Neural progenitor cell (in vitro differentiated cells): ENCODE data around the gene TPMT. TPM values are rescaled to one million over a fixed set of nuclear protein-coding genes. Genes with fewer than 3 reads are reported as not detected.
"Not testable (repeated sequence)": the region's sequence is repeated elsewhere in the genome, so short reads cannot be mapped to it uniquely, and the experiment has no call there.

Experiments
- DNase-seq: peaks from one replicate; pipeline ENCODE4 v3.0.0-alpha.2; 2016; ENCODE audit warnings: low spot score
- H2AFZ ChIP-seq: fragments of 200-600 bp; sonication (generic); replicated peaks from 2 replicates; pipeline ENCODE4 v1.6.1; 2016; ENCODE audit warnings: antibody characterized with exemption
- H3F3A ChIP-seq: fragments of 200-600 bp; sonication (generic); 2 replicates; pipeline ENCODE4 v1.6.1; 2016; ENCODE audit warnings: antibody characterized with exemption, low read depth
- H3K27ac ChIP-seq: fragments of 200-600 bp; sonication (generic); 2 replicates; pipeline ENCODE4 v1.5.1; 2016; ENCODE audit warnings: mild to moderate bottlenecking
- H3K27me3 ChIP-seq: fragments of 200-600 bp; sonication (generic); 2 replicates; pipeline ENCODE4 v1.6.1; 2016; ENCODE audit warnings: mild to moderate bottlenecking, moderate library complexity
- H3K36me3 ChIP-seq: fragments of 200-600 bp; sonication (generic); 2 replicates; pipeline ENCODE4 v1.5.1; 2016
- H3K4me1 ChIP-seq: fragments of 200-600 bp; sonication (generic); 2 replicates; pipeline ENCODE4 v1.6.1; 2016; ENCODE audit warnings: mixed run types
- H3K4me2 ChIP-seq: fragments of 200-600 bp; sonication (generic); 2 replicates; pipeline ENCODE4 v1.6.1; 2016
- H3K4me3 ChIP-seq: fragments of 200-600 bp; sonication (generic); 2 replicates; pipeline ENCODE4 v1.5.1; 2016
- H3K79me2 ChIP-seq: fragments of 200-600 bp; sonication (generic); 2 replicates; pipeline ENCODE4 v1.6.1; 2016; ENCODE audit warnings: low read depth
- H3K9ac ChIP-seq: fragments of 200-600 bp; sonication (generic); 2 replicates; pipeline ENCODE4 v1.6.1; 2016
- H3K9me3 ChIP-seq: fragments of 200-600 bp; sonication (generic); 2 replicates; pipeline ENCODE4 v1.5.1; 2016; ENCODE audit warnings: low read depth
- H4K20me1 ChIP-seq: fragments of 200-600 bp; sonication (generic); 2 replicates; pipeline ENCODE4 v1.6.1; 2016; ENCODE audit warnings: low read depth
- H3K27ac Mint-ChIP-seq: 3 replicates; pipeline ENCODE4 v1.8.0; 2021; ENCODE audit warnings: mixed read lengths
- H3K27me3 Mint-ChIP-seq: 2 replicates; pipeline ENCODE4 v1.8.0; 2022; ENCODE audit warnings: low read depth, mild to moderate bottlenecking, inconsistent platforms, moderate library complexity, mixed read lengths; ENCODE audit not compliant: insufficient read depth
- H3K36me3 Mint-ChIP-seq: 3 replicates; pipeline ENCODE4 v1.8.0; 2021; ENCODE audit warnings: mixed read lengths
- H3K4me1 Mint-ChIP-seq: 3 replicates; pipeline ENCODE4 v1.8.0; 2021; ENCODE audit warnings: mixed read lengths
- H3K4me3 Mint-ChIP-seq: 3 replicates; pipeline ENCODE4 v1.8.0; 2021; ENCODE audit warnings: mild to moderate bottlenecking, moderate library complexity, mixed read lengths
- H3K9me3 Mint-ChIP-seq: 3 replicates; pipeline ENCODE4 v1.8.0; 2020; ENCODE audit warnings: mixed read lengths
- CTCF ChIP-seq: fragments of 200-600 bp; sonication (generic); IDR thresholded peaks from 2 replicates; pipeline ENCODE4 v1.5.1; 2017; ENCODE audit warnings: antibody characterized with exemption, mild to moderate bottlenecking
- EZH2 ChIP-seq: fragments of 200-600 bp; sonication (generic); IDR thresholded peaks from 2 replicates; pipeline ENCODE4 v1.6.1; 2017; ENCODE audit warnings: antibody characterized with exemption, mild to moderate bottlenecking, moderate library complexity
- EZH2phosphoT487 ChIP-seq: fragments of 200-600 bp; sonication (generic); IDR thresholded peaks from 2 replicates; pipeline ENCODE4 v1.6.1; 2017; ENCODE audit warnings: antibody characterized with exemption
- total RNA-seq: library from RNA; depleted of rRNA; stranded (reverse); fragments of >200 nt; gene quantifications from 2 replicates; pipeline ENCODE4 v1.2.3, GENCODE V29; 2015; ENCODE audit warnings: low replicate concordance

Gene TPMT
- total RNA-seq, 1 donor from 2014 or later, result 22.1 TPM

GRCh38 chr6:18153311-18153703 lies 1.6 kb downstream of the TPMT start:
- no peaks in the 10 kb centered on the region for H3K27me3 ChIP-seq
- no peaks in the 10 kb centered on the region for H3K36me3 ChIP-seq
- H4K20me1 ChIP-seq, result no peaks in the 10 kb centered on the region
- Mint-ChIP-seq H3K27me3 (no peaks in the 10 kb centered on the region), H3K4me3 (no peak overlapping the region), H3K27ac (no peak overlapping the region), H3K9me3 (no peaks in the 10 kb centered on the region), H3K36me3 (no peaks in the 10 kb centered on the region), H3K4me1 (peaks cover 15% of the 10 kb centered on the region)
- DNase-seq, result no peak
- H3K27ac ChIP-seq, result no peak overlapping the region
- no peak for TF ChIP-seq EZH2phosphoT487
- no peak for TF ChIP-seq EZH2
- TF ChIP-seq CTCF, result no peak
- H3K9me3 ChIP-seq, result no peaks in the 10 kb centered on the region
- H3K9ac ChIP-seq, result no peak overlapping the region
- H3K79me2 ChIP-seq, result peaks cover 17% of the 10 kb centered on the region
- H3K4me2 ChIP-seq, result peak overlapping the region; percentile 97
- H3K4me3 ChIP-seq, result peak overlapping the region; percentile 98
- H3K4me1 ChIP-seq, result peaks cover 19% of the 10 kb centered on the region
- no peak overlapping the region for H2AFZ ChIP-seq
- peaks cover 26% of the 10 kb centered on the region for H3F3A ChIP-seq

- Mint-ChIP-seq H3K36me3 (peaks cover 2% of the 10 kb centered on the region), H3K4me3 (no peak overlapping the region), H3K4me1 (peaks cover 15% of the 10 kb centered on the region), H3K27ac (no peak overlapping the region), H3K9me3 (no peaks in the 10 kb centered on the region), H3K27me3 (no peaks in the 10 kb centered on the region)
- Histone ChIP-seq H4K20me1 (no peaks in the 10 kb centered on the region), H2AFZ (no peak overlapping the region), H3K4me3 (no peak overlapping the region), H3K27me3 (no peaks in the 10 kb centered on the region), H3K4me1 (peaks cover 19% of the 10 kb centered on the region), H3K79me2 (peaks cover 17% of the 10 kb centered on the region), H3K9me3 (no peaks in the 10 kb centered on the region), H3K9ac (no peak overlapping the region), H3K4me2 (no peak overlapping the region), H3F3A (peaks cover 26% of the 10 kb centered on the region), H3K27ac (no peak overlapping the region), H3K36me3 (no peaks in the 10 kb centered on the region)
- TF ChIP-seq CTCF (no peak), EZH2 (no peak), EZH2phosphoT487 (no peak)
- DNase-seq, result no peak
These were observed 3.1 kb downstream of the TPMT start for GRCh38 chr6:18151801-18152200.

GRCh38 chr6:18151391-18151790 lies 3.5 kb downstream of the TPMT start:
- not testable (repeated sequence) for H2AFZ ChIP-seq, DNase-seq, H3K27ac Mint-ChIP-seq, H3K36me3 Mint-ChIP-seq, H3K36me3 ChIP-seq, H3K9me3 Mint-ChIP-seq, H3K27me3 ChIP-seq, H3K9me3 ChIP-seq, H3K4me2 ChIP-seq, H3K4me3 Mint-ChIP-seq, H4K20me1 ChIP-seq, H3K4me3 ChIP-seq, H3K27me3 Mint-ChIP-seq, H3K9ac ChIP-seq, H3K27ac ChIP-seq
- Histone ChIP-seq H3K79me2 (peaks cover 17% of the 10 kb centered on the region), H3K4me1 (peaks cover 18% of the 10 kb centered on the region), H3F3A (peaks cover 25% of the 10 kb centered on the region)
- H3K4me1 Mint-ChIP-seq, result peaks cover 14% of the 10 kb centered on the region

- no peak overlapping the region for H3K27ac Mint-ChIP-seq
- no peak overlapping the region for H3K4me3 Mint-ChIP-seq
- no peak for DNase-seq
- Histone ChIP-seq H3K9me3 (no peaks in the 10 kb centered on the region), H3K4me3 (no peak overlapping the region), H3K9ac (no peak overlapping the region), H3K36me3 (no peaks in the 10 kb centered on the region), H4K20me1 (no peaks in the 10 kb centered on the region), H3F3A (peaks cover 7% of the 10 kb centered on the region), H2AFZ (no peak overlapping the region), H3K79me2 (peaks cover 4% of the 10 kb centered on the region), H3K27ac (no peak overlapping the region), H3K4me2 (no peak overlapping the region), H3K27me3 (no peaks in the 10 kb centered on the region), H3K4me1 (peaks cover 8% of the 10 kb centered on the region)
- TF ChIP-seq EZH2phosphoT487, result no peak
- TF ChIP-seq CTCF, result no peak
- TF ChIP-seq EZH2, result no peak
- H3K36me3 Mint-ChIP-seq, result peaks cover 2% of the 10 kb centered on the region
- no peaks in the 10 kb centered on the region for H3K9me3 Mint-ChIP-seq
- peaks cover 3% of the 10 kb centered on the region for H3K4me1 Mint-ChIP-seq
- no peaks in the 10 kb centered on the region for H3K27me3 Mint-ChIP-seq
These were observed 6.4 kb downstream of the TPMT start for GRCh38 chr6:18148304-18149025.
